ENCODE results near the gene APRT.

DNA sequence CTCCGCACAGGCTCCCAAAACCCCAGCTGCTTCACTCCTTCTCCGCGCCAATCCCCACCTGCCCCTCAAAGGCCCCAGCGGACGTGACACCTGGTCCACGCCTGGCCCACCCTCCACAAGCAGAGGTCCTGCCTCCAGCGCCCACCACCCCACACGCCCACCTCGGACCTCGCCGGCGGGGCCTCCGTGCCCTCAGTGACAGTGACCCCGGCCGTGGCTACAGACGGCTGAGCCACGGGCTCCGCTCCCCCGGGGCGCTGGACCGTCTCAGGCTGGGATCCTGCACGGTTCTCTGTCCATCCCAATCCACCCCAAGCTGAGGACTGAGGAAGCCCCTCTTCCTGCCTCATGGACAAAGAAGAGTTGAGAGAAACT is 51.8 kb downstream of the APRT start:
- TF ChIP-seq EP300 (IDR thresholded peaks at IDR 0.05; ENCODE audit: low read depth) (no peak), POLR2A (IDR thresholded peaks at IDR 0.05) (no peak), POLR2AphosphoS5 (IDR thresholded peaks at IDR 0.05) (no peak)

Data from transverse colon (tissue), 3 donors.